Measurements from ENCODE around the gene BMP7. TPM values are rescaled to one million over a fixed set of nuclear protein-coding genes. Genes with fewer than 3 reads are reported as not detected.

Gene BMP7
- total RNA-seq, 4 donors from 2014 or later: 34.0 to 113 (median 80.2) TPM

DNA sequence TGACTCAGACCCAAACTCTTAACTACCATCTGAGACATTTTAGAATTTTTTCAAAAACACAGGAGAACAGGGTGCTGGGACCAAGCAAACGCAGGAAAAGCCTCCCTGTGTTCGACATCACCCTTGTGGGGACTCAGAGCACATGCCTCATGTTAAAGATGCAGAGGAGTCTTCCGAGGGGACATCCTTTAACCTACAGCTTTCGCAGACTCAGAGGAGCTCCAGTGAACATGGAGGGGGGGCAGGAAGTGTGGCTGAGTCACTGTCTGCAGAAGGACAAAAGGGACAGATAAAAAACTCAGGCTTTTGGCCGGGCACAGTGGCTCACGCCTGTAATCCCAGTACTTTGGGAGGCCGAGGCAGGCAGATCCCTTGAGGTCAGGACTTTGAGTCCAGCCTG lies 15.1 kb downstream of the BMP7 start:
- TF ChIP-seq, protein P1, sequence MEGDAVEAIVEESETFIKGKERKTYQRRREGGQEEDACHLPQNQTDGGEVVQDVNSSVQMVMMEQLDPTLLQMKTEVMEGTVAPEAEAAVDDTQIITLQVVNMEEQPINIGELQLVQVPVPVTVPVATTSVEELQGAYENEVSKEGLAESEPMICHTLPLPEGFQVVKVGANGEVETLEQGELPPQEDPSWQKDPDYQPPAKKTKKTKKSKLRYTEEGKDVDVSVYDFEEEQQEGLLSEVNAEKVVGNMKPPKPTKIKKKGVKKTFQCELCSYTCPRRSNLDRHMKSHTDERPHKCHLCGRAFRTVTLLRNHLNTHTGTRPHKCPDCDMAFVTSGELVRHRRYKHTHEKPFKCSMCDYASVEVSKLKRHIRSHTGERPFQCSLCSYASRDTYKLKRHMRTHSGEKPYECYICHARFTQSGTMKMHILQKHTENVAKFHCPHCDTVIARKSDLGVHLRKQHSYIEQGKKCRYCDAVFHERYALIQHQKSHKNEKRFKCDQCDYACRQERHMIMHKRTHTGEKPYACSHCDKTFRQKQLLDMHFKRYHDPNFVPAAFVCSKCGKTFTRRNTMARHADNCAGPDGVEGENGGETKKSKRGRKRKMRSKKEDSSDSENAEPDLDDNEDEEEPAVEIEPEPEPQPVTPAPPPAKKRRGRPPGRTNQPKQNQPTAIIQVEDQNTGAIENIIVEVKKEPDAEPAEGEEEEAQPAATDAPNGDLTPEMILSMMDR (IDR thresholded peaks at IDR 0.05): no peak
- TF ChIP-seq POLR2A (IDR thresholded peaks at IDR 0.05): no peak
- intact Hi-C loops (cut with DNase I): loop anchor here (10.0 kb wide), 1 partner anchor 77 kb away; no protein-coding TSS in a partner anchor
- Histone ChIP-seq H3K9me3 (no peaks in the 10 kb centered on the region), H3K27me3 (no peaks in the 10 kb centered on the region), H3K4me1 (peaks cover 45 to 67% of the 10 kb centered on the region in 2 donors), H3K4me3 (replicated peaks in 1 of 3) (no peak overlapping the region), H3K36me3 (no peaks in the 10 kb centered on the region), H3K27ac (peak overlapping the region; percentile 61 to 97 (median 94))
- 82 to 83% methylated on average over 7 of the region's 7 CpGs for WGBS, 2 donors
- DNase-seq: no peak

- WGBS, 2 donors: 44 to 53% methylated on average over 13 to 15 of the region's 15 CpGs
These were observed 15.7 kb downstream of the BMP7 start for GRCh38 chr20:57250607-57251343.

DNA sequence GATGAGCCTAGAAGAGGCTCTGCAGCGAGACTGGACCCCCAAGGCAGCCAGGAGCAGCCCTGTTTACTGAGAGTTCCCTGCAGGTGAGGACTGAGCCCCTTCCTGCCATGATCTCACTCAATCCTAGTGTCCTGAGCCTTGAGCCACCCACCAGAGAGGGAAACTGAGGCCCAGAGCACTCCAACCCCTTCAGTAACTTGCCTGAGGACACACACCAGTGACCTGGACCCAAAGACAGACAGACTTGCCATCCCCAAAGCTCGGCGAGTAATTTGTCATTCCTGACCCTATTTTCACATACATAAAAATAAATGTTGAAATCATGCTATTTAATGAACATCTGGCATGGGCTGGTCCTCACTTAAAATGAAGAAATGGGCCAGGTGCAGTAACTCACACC lies 16.7 kb downstream of the BMP7 start:
- DNase-seq: no peak
- Histone ChIP-seq H3K9me3 (no peaks in the 10 kb centered on the region), H3K4me1 (peaks cover 60 to 82% of the 10 kb centered on the region in 2 donors), H3K27ac (peak overlapping the region in 2 of 3 donors; percentile 94 to 97), H3K4me3 (replicated peaks in 1 of 3) (no peak overlapping the region), H3K36me3 (no peaks in the 10 kb centered on the region), H3K27me3 (no peaks in the 10 kb centered on the region)
- WGBS, 2 donors: 90 to 98% methylated on average over 3 of the region's 3 CpGs
- intact Hi-C loops (cut with DNase I): loop anchor here (10.0 kb wide), 1 partner anchor 75 kb away; no protein-coding TSS in a partner anchor
- TF ChIP-seq, protein P1 (IDR thresholded peaks at IDR 0.05): no peak
- no peak for TF ChIP-seq POLR2A (IDR thresholded peaks at IDR 0.05)

More at GRCh38 chr20:57250607-57251343, 15.7 kb downstream of the BMP7 start:
- Histone ChIP-seq H3K4me1 (peaks cover 50 to 73% of the 10 kb centered on the region in 2 donors), H3K4me3 (replicated peaks in 1 of 3) (no peak overlapping the region), H3K9me3 (no peaks in the 10 kb centered on the region), H3K36me3 (no peaks in the 10 kb centered on the region), H3K27ac (peak overlapping the region; percentile 45 to 97 (median 94)), H3K27me3 (no peaks in the 10 kb centered on the region)
- no peak for TF ChIP-seq POLR2A (IDR thresholded peaks at IDR 0.05)
- TF ChIP-seq, protein P1 (IDR thresholded peaks at IDR 0.05): no peak
- DNase-seq: no peak
- intact Hi-C loops (cut with DNase I): loop anchor here (10.0 kb wide), 1 partner anchor 76 kb away; no protein-coding TSS in a partner anchor

- WGBS, 2 donors: 69 to 85% methylated on average over 5 of the region's 5 CpGs
These were observed 17.4 kb downstream of the BMP7 start for GRCh38 chr20:57249073-57249472.

More at GRCh38 chr20:57249073-57249472, 17.4 kb downstream of the BMP7 start:
- Histone ChIP-seq H3K36me3 (no peaks in the 10 kb centered on the region), H3K4me3 (replicated peaks in 1 of 3) (no peak overlapping the region), H3K27ac (peak overlapping the region; percentile 94 to 98 (median 97)), H3K4me1 (peaks cover 66 to 89% of the 10 kb centered on the region in 2 donors), H3K9me3 (no peaks in the 10 kb centered on the region), H3K27me3 (no peaks in the 10 kb centered on the region)
- DNase-seq: peak in 1 of 2 donors; percentile 37
- TF ChIP-seq, protein P1 (IDR thresholded peaks at IDR 0.05): no peak
- no peak for TF ChIP-seq POLR2A (IDR thresholded peaks at IDR 0.05)
- intact Hi-C loops (cut with DNase I): no loop called here

Data from thyroid gland (tissue), 4 donors.